NK-92 treated with Interleukin-12 subunit alpha and Interleukin-12 subunit beta, amount 100 ng/mL, for 24 hours (cell line): ENCODE measurements around the gene MEGF10.

Experiments used
- DNase-seq: peaks from one replicate; lab custom pipeline; 2025; lab: John Stamatoyannopoulos, UW

Gene MEGF10

GRCh38 chr5:127411381-127411780 lies 120.8 kb downstream of the MEGF10 start:
- DNase-seq: no peak

DNA sequence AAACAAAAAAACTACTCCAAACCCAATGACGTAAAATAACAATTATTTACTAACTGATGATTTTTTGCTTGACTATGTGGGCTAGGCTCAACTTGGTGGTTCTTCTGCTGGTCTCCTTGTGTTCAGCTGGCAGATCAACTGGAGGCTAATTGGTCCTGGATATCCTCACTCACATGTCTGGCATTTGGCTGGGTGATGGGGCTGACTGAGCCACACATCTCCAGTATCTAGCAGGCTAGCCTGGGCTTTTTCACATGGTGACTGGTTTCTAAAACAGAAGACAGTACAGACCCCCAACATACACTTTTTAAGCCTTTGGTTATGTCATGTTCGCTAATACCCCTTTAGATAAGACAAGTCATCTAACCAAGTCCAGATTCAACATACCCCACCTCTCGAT lies 122.1 kb downstream of the MEGF10 start:
- no peak for DNase-seq

GRCh38 chr5:127415034-127415433 lies 124.4 kb downstream of the MEGF10 start:
- no peak for DNase-seq

- no peak for DNase-seq
Measured at GRCh38 chr5:127416906-127417305, 126.3 kb downstream of the MEGF10 start.

GRCh38 chr5:127417528-127417927 lies 126.9 kb downstream of the MEGF10 start:
- DNase-seq: no peak

- no peak for DNase-seq
Measured at GRCh38 chr5:127418367-127418766, 127.8 kb downstream of the MEGF10 start.

- DNase-seq: no peak
Measured at GRCh38 chr5:127418974-127419682, 128.5 kb downstream of the MEGF10 start.

GRCh38 chr5:127419683-127420257 lies 129.2 kb downstream of the MEGF10 start:
- no peak for DNase-seq

DNA sequence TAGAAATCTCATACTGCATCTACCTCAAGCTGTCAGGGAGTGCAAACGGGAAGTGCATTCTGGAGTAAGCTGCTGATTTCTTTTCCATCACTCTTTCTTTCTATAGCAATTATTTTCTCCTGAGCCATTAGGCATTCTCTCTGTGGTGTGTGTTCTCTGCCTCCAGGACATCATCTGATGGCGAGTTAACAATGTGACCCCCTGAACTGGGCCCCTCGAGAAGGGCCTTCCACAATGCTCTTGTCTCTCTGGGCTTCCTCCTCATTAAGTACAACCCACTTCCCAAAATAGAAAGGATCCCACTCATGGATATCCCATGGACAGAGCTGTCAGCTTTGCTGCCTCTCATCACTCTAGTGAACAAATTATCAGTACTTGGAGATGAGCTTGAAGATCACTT lies 130.2 kb downstream of the MEGF10 start:
- no peak for DNase-seq

DNA sequence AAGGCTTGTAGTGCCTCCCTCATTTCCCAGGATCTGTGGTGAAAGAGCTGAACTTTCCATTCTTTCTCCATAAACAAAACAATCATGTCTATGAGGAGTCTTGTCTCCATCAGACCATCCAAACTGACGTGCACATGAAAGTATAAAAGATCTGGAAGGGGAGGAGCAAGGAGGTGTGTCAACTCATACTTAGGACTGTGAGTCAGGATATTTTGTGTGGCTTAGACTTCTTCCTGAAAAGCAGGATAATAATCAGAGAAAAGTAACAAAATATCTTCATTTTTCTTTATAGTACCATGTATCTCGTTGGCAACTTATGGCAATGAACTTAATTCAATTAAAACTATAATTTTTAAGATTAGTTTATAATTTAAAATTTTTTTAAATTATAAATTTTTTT lies 130.9 kb downstream of the MEGF10 start:
- no peak for DNase-seq

DNA sequence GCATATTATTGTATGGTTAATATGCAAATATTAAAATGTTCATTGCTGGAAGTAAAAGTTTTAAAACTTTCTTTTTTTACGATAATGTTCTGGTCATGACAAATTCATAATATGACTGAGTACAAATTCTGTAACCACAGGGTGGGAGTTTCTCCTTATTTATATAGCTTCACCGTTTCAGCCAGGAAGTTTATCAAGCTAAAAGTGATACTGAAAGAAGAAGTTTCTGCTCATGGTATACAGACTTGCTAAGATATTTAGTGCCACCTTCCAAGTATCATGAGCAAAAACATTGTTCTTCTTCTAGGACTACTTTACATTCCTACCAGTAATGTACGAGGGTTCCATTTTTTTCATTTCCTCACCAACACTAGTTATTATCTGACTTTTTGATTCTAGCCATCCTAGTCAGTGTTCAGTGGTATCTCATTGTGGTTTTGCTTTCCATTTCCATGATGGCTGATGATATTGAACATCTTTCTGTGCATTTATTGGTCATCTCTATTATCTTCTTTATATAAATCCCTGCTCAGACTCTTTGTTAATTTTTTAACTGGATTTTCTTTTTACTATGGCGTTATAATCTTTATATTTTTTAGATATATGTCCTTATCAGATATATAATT lies 132.7 kb downstream of the MEGF10 start:
- no peak for DNase-seq

GRCh38 chr5:127425037-127425436 lies 134.4 kb downstream of the MEGF10 start:
- no peak for DNase-seq

DNA sequence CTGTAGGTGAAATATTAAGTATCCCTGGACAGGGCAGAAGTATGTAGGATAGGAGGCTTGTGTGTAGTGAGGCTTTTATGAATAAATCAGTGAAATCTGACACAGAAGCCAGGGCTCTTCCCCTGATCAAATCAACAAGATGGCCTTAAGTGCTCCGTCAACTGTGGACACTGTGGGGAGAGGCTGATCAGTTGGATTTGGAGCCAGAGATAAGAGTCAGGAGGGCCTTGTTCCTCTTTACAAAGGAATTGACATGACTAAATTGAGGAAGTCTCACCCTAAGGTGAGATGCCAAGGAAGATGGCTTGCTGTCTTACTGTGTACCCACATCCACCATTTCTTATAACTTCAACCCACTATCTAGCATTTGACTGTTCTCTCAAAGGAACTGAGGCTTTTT lies 135.3 kb downstream of the MEGF10 start:
- no peak for DNase-seq

GRCh38 chr5:127426661-127427060 lies 136.1 kb downstream of the MEGF10 start:
- DNase-seq: no peak

- DNase-seq: no peak
Measured at GRCh38 chr5:127428276-127428675, 137.7 kb downstream of the MEGF10 start.

DNA sequence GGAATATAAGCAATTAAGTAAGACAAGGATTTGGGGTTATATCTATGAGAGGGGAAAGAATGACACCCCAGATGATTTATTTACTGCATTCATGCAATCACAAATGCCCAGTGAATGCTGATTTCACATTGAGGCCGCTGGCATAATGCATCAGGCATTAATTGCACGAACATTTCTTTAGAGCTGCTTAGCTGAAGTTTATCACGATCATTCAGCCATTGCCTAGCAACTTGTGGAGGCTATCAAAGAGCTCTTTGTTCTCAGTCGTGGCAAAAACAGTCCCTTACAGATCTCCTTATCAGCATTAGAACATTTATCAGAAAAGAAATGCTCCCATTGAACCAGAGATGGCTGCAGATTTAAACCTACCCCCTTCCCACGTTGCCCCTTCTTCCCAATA lies 138.2 kb downstream of the MEGF10 start:
- no peak for DNase-seq

DNA sequence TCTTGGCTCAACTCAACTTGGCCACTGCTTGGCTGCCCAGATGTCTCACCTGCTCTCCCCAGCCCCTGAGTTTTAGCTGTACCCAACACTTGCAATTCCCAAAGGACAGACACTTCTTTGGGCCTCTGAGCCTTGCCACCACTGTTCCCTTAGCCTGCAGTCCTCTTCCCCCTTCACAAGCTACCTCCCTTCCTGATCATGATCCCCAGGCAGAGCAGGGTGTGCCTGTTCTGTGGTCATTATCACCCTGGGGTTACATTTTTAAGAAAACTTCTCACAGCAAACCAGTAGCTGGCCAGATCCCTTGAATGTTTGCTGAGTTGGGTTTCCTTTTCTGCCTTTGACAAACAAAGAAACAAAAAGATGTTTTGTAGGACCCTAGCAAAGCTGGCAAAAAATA lies 139.3 kb downstream of the MEGF10 start:
- no peak for DNase-seq

- no peak for DNase-seq
Measured at GRCh38 chr5:127430627-127431026, 140.0 kb downstream of the MEGF10 start.

DNA sequence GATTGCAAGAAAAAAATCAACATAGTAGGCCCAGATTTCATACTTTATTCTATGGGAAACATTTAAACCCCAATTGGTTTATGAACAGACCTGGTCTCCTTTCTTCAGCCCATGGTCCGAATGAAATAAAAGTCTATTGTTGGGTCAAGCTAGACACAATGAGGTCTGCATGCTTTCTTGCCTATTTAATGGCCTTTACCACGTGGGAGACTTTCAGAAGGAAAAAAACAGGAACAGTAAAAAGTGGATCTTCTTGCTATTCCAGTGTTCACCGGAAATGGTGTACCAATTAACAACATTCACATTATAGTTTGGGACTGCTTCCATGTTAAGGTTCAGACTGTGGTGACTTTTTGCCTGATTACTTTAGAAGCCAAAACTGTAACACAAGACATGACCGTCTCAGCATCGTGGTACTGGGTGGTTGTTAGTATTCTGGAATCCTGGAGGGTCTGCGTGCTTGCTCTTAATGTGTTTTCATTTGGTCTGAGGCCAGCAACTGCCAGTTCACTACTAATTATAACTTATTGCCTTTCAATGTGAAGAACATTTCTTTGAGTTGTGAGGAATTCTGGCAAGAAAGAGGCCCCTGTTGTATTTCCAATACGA lies 141.5 kb downstream of the MEGF10 start:
- DNase-seq: no peak

DNA sequence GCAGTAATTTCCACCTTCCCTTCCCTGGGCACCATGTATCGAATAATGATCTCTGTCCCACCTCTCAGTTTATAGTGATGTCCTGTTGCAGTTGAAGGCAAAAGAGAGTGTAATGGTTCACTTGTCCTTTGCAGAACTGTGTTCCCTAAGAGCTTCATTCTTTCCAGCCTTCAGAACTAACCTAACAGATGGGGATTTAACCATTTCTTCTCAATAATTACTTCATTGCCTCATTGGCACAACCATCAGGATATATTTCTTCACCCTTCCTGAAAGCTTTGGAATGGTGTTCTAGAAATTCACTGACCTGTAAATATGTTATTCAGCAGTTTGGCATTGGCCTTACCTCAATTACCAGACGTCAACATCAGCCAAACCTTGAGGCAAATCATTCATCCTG lies 142.9 kb downstream of the MEGF10 start:
- DNase-seq: no peak

GRCh38 chr5:127434588-127434987 lies 144.0 kb downstream of the MEGF10 start:
- DNase-seq: no peak

DNA sequence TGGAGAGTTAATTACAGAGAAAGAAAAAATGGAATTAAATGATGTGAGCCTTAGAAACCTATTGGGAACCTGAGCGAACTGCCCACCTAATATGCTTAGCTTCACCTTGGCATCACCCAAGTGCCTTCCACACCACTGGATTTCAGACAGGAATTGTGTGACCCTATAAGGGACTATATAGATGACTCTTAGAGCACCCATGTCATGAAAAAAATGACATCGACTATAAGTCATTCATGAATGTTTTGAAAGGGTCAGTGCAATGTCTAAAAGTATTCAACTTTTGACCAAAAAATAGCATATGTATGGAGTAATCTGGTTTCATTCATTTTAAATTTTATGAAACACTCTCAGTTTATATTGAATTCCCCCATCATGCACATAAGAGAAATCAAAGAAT lies 145.2 kb downstream of the MEGF10 start:
- no peak for DNase-seq

GRCh38 chr5:127439644-127440043 lies 149.0 kb downstream of the MEGF10 start:
- no peak for DNase-seq
